ENCODE results near the gene REG3G. TPM values are rescaled to one million over a fixed set of nuclear protein-coding genes. Genes with fewer than 3 reads are reported as not detected.
A peak's percentile ranks its signal among the peaks of the same experiment; 100 is the strongest.

Gene REG3G
- not detected for total RNA-seq

DNA sequence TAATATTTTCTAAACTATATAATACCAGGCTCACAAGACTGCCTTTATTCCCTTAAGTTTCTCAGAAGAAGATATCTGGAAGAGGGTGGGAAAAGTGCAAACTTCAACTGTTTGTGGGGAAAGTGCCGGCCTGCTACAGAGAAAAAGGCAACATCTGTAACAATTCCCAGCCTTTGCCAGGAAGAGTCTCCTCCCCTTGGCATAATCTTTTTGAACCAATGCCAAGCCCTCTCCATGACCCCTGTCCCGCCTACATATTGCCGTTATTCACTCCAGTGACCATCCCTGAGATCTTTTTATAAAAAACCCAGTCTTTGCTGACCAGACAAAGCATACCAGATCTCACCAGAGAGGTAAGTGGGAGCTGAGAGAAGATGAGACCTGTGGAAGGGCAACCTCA, at the start of gene REG3G:
Gene REG3G, plus strand, starts transcription at position 282 of the 400 bp plus-strand sequence. CDS start 392 bp downstream, outside the sequence.
- TF ChIP-seq CTCF (IDR thresholded peaks at IDR 0.05) (no peak), POLR2A (IDR thresholded peaks at IDR 0.05) (no peak)
- H3K27me3 ChIP-seq: no peaks in the 10 kb centered on the region
- 25 to 42% methylated on average over 3 of the region's 3 CpGs for WGBS, 2 donors
- H3K4me3 ChIP-seq: no peak within 1 kb of the TSS
- H3K27ac ChIP-seq: no peak within 1 kb of the TSS
- intact Hi-C loops (cut with DNase I): no loop called here
- no peaks in the 10 kb centered on the region for H3K36me3 ChIP-seq
- DNase-seq: no peak
- H3K9me3 ChIP-seq: no peaks in the 10 kb centered on the region
- no peaks in the 10 kb centered on the region for H3K4me1 ChIP-seq

DNA sequence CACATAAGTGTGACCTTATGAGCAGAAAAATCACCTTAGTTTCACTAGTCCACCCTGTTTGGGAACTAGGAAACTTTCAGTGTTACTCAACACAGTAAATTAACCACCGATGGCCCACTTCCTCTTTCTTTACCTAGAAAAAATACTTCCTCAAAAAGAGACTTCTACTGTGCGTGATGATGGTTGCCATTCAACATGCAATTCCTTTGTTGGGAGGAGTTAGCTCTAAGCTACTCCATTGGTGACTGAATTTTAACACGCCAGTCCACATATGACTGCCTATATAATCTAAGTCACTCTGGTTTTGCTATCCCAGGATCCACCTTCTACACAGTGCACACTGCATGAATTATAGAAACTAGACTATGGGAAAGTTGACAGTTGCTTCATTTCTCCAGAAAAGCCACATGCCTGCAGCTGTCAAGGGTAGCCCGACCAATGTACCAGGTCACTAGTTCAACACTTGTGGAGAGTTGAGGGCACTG, 47.8 kb upstream of the REG3G start:
- TF ChIP-seq POLR2A (IDR thresholded peaks at IDR 0.05) (no peak), CTCF (IDR thresholded peaks at IDR 0.05) (no peak)
- H3K4me3 ChIP-seq: no peak overlapping the region
- no peak overlapping the region for H3K27ac ChIP-seq
- H3K9me3 ChIP-seq: no peaks in the 10 kb centered on the region
- intact Hi-C loops (cut with DNase I): no loop called here
- no peaks in the 10 kb centered on the region for H3K4me1 ChIP-seq
- 62 to 72% methylated on average over 4 of the region's 4 CpGs for WGBS, 2 donors
- no peaks in the 10 kb centered on the region for H3K27me3 ChIP-seq
- no peak for DNase-seq
- H3K36me3 ChIP-seq: no peaks in the 10 kb centered on the region

GRCh38 chr2:78978340-78978739, 47.2 kb upstream of the REG3G start:
- Histone ChIP-seq H3K9me3 (no peaks in the 10 kb centered on the region), H3K4me3 (no peak overlapping the region), H3K4me1 (no peaks in the 10 kb centered on the region), H3K27me3 (no peaks in the 10 kb centered on the region), H3K36me3 (no peaks in the 10 kb centered on the region), H3K27ac (no peak overlapping the region)
- intact Hi-C loops (cut with DNase I): no loop called here
- no peak for TF ChIP-seq POLR2A (IDR thresholded peaks at IDR 0.05)
- TF ChIP-seq CTCF (IDR thresholded peaks at IDR 0.05): no peak
- DNase-seq: no peak

DNA sequence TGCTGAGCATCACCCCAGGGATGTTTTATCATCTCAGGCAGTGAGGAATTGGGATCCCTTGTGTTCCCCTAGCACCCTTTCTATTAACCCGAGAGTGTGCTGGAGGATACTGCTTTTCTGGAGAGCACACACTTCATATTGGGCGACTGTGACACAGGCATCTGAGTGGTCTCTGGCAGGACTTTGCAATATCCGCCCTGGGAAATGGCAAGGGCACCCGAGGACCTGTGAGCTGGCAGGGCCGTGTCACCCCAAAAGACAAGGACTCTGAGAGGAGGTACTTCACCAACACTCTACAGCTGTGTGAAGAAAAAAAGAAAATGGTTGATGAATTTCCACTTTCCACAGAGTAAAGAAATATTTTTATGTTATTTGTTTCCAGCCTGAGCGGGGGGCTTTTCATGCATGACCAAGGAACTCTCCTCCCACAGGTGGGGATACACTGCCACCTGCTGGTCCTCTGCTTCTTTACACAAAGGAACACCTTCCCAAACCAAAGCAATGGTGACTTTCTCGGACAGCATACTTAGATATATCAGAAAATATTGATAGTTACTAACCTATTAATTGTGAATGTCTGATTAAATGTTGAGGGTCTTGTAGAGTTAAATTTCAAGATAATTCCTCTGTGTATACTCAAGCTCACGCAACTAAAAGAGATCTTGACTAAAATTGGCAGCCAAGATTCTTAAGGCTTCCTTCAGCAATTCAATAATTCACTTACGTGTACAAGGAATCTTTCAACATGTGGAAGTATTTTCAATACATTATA, 45.9 kb upstream of the REG3G start:
- 28 to 35% methylated on average over 5 to 9 of the region's 9 CpGs for WGBS, 2 donors

More for the DNA sequence above, 45.9 kb upstream of the REG3G start:
- Histone ChIP-seq H3K4me1 (no peaks in the 10 kb centered on the region), H3K9me3 (no peaks in the 10 kb centered on the region), H3K4me3 (no peak overlapping the region), H3K27me3 (no peaks in the 10 kb centered on the region), H3K27ac (no peak overlapping the region), H3K36me3 (no peaks in the 10 kb centered on the region)
- DNase-seq: no peak
- intact Hi-C loops (cut with DNase I): no loop called here
- TF ChIP-seq POLR2A (IDR thresholded peaks at IDR 0.05): no peak
- TF ChIP-seq CTCF (IDR thresholded peaks at IDR 0.05): peak in 3 of 6 experiments; percentile 37 to 39 (median 37)
